HEK293 (cell line): Measurements from ENCODE around the gene KCNK3.

Experiments
- CTCF ChIA-PET: fragments of 350-600 bp; formaldehyde crosslinking; extraction: SDS; loops from one replicate; lab custom pipeline; 2021; ENCODE audit warnings: antibody characterized with exemption; lab: Yijun Ruan, JAX
- POLR2A ChIA-PET: fragments of 300-600 bp; formaldehyde crosslinking; extraction: SDS; loops from one replicate; lab custom pipeline; 2020; ENCODE audit warnings: antibody characterized with exemption, inconsistent platforms; lab: Yijun Ruan, JAX
- H3K27ac ChIP-seq: fragments of 200-500 bp; sonication (Bioruptor generic); 2 replicates; pipeline ENCODE4 v1.5.1; 2014; ENCODE audit warnings: low read depth, low read length, control low read depth, inconsistent platforms; ENCODE audit errors: extremely low read depth
- H3K36me3 ChIP-seq, 2 experiments: fragments of 200-500 bp in 1 of 2; sonication (Bioruptor generic) in 1 of 2; 1 replicate in 1 of 2; 2 replicates in 1 of 2; pipeline ENCODE4 v1.5.1; 2014 to 2017; ENCODE audit warnings: inconsistent platforms in 2 of 2, low read length in 2 of 2; ENCODE audit not compliant: control insufficient read depth in 2 of 2, insufficient read depth in 1 of 2
- H3K4me1 ChIP-seq: fragments of 200-500 bp; sonication (Bioruptor generic); 2 replicates; pipeline ENCODE4 v1.5.1; 2014; ENCODE audit warnings: mild to moderate bottlenecking, low read length, inconsistent platforms; ENCODE audit not compliant: control insufficient read depth, insufficient read depth
- H3K4me3 ChIP-seq: 2 replicates; pipeline ENCODE4 v1.5.1; 2011; ENCODE audit warnings: low read depth, mild to moderate bottlenecking, control low read depth, low read length, moderate library complexity
- H3K9me3 ChIP-seq: fragments of 200-500 bp; sonication (Bioruptor generic); 2 replicates; pipeline ENCODE4 v1.5.1; 2014; ENCODE audit warnings: low read depth, low read length, inconsistent platforms; ENCODE audit not compliant: control insufficient read depth, insufficient read depth
- EGR2 ChIP-seq: fragments of 450-650 bp; formaldehyde crosslinking; IDR thresholded peaks from 2 replicates; pipeline ENCODE4 v1.5.1; 2016; ENCODE audit warnings: low read depth, missing biosample characterization, missing genetic modification characterization
- HOXC10 ChIP-seq: sonication (generic); formaldehyde crosslinking; IDR thresholded peaks from 2 replicates; pipeline ENCODE4 v1.8.1; 2023; ENCODE audit warnings: mild to moderate bottlenecking, missing genetic modification reagents
- HOXD13 ChIP-seq: sonication (generic); formaldehyde crosslinking; IDR thresholded peaks from 2 replicates; pipeline ENCODE4 v1.8.0; 2022; ENCODE audit warnings: missing genetic modification reagents, borderline replicate concordance
- KLF1 ChIP-seq: fragments of 450-650 bp; formaldehyde crosslinking; IDR thresholded peaks from 2 replicates; pipeline ENCODE4 v1.5.1; 2016; ENCODE audit warnings: missing biosample characterization, missing genetic modification characterization
- KLF10 ChIP-seq: fragments of 450-650 bp; IDR thresholded peaks from 2 replicates; pipeline ENCODE4 v1.5.1; 2018; ENCODE audit warnings: missing biosample characterization, mild to moderate bottlenecking, missing genetic modification characterization
- MEIS1 ChIP-seq: sonication (generic); formaldehyde crosslinking; IDR thresholded peaks from 2 replicates; pipeline ENCODE4 v1.8.1; 2022; ENCODE audit warnings: missing genetic modification reagents, mild to moderate bottlenecking, borderline replicate concordance
- PRDM10 ChIP-seq: fragments of 450-650 bp; formaldehyde crosslinking; IDR thresholded peaks from 2 replicates; pipeline ENCODE4 v1.5.1; 2016; ENCODE audit warnings: missing biosample characterization, missing genetic modification characterization
- SCRT2 ChIP-seq: fragments of 450-650 bp; formaldehyde crosslinking; IDR thresholded peaks from 2 replicates; pipeline ENCODE4 v1.5.1; 2016; ENCODE audit warnings: missing biosample characterization, missing genetic modification characterization
- SP7 ChIP-seq: fragments of 450-650 bp; formaldehyde crosslinking; IDR thresholded peaks from 2 replicates; pipeline ENCODE4 v1.5.1; 2016; ENCODE audit warnings: missing biosample characterization, missing genetic modification characterization
- TRIM28 ChIP-seq: IDR thresholded peaks from 2 replicates; pipeline ENCODE4 v1.6.1; 2011; ENCODE audit warnings: low read length, control low read depth, borderline replicate concordance
- ZBTB17 ChIP-seq: fragments of 450-650 bp; formaldehyde crosslinking; IDR thresholded peaks from 2 replicates; pipeline ENCODE4 v1.5.1; 2016; ENCODE audit warnings: missing biosample characterization, missing genetic modification characterization
- ZFP69B ChIP-seq: fragments of 450-650 bp; formaldehyde crosslinking; IDR thresholded peaks from 2 replicates; pipeline ENCODE4 v1.5.1; 2016; ENCODE audit warnings: missing biosample characterization, missing genetic modification characterization
- ZNF10 ChIP-seq: fragments of 450-650 bp; formaldehyde crosslinking; IDR thresholded peaks from 2 replicates; pipeline ENCODE4 v1.5.1; 2017; ENCODE audit warnings: missing biosample characterization, missing genetic modification characterization
- ZNF146 ChIP-seq: fragments of 450-650 bp; formaldehyde crosslinking; IDR thresholded peaks from 2 replicates; pipeline ENCODE4 v1.5.1; 2016; ENCODE audit warnings: missing biosample characterization, missing genetic modification characterization
- ZNF175 ChIP-seq: fragments of 450-650 bp; formaldehyde crosslinking; IDR thresholded peaks from 2 replicates; pipeline ENCODE4 v1.5.1; 2016; ENCODE audit warnings: missing biosample characterization, missing genetic modification characterization
- ZNF19 ChIP-seq: fragments of 450-650 bp; formaldehyde crosslinking; IDR thresholded peaks from 2 replicates; pipeline ENCODE4; 2016; ENCODE audit warnings: missing biosample characterization, missing genetic modification characterization, low read depth
- ZNF398 ChIP-seq: fragments of 450-650 bp; formaldehyde crosslinking; IDR thresholded peaks from 2 replicates; pipeline ENCODE4 v1.5.1; 2017; ENCODE audit warnings: missing biosample characterization, missing genetic modification characterization
- ZNF560 ChIP-seq: fragments of 450-650 bp; formaldehyde crosslinking; IDR thresholded peaks from 2 replicates; pipeline ENCODE4 v1.5.1; 2017; ENCODE audit warnings: missing biosample characterization, missing genetic modification characterization, borderline replicate concordance
- ZNF561 ChIP-seq: fragments of 450-650 bp; IDR thresholded peaks from 2 replicates; pipeline ENCODE4 v1.5.1; 2018; ENCODE audit warnings: missing biosample characterization, missing genetic modification characterization, borderline replicate concordance
- ZNF596 ChIP-seq: fragments of 450-650 bp; IDR thresholded peaks from 2 replicates; pipeline ENCODE4 v1.5.0; 2018; ENCODE audit warnings: missing biosample characterization, mild to moderate bottlenecking, missing genetic modification characterization, moderate library complexity
- ZNF600 ChIP-seq: fragments of 450-650 bp; formaldehyde crosslinking; IDR thresholded peaks from 2 replicates; pipeline ENCODE4 v1.5.1; 2016; ENCODE audit warnings: missing biosample characterization, missing genetic modification characterization
- ZNF654 ChIP-seq: fragments of 450-650 bp; formaldehyde crosslinking; IDR thresholded peaks from 2 replicates; pipeline ENCODE4 v1.5.1; 2016; ENCODE audit warnings: low read depth, missing biosample characterization, missing genetic modification characterization
- ZNF692 ChIP-seq: fragments of 450-650 bp; formaldehyde crosslinking; IDR thresholded peaks from 2 replicates; pipeline ENCODE4 v1.5.1; 2016; ENCODE audit warnings: missing biosample characterization, missing genetic modification characterization
- ZNF701 ChIP-seq: fragments of 450-650 bp; formaldehyde crosslinking; IDR thresholded peaks from 2 replicates; pipeline ENCODE4 v1.5.1; 2016; ENCODE audit warnings: missing biosample characterization, missing genetic modification characterization

KCNK3 gene

GRCh38 chr2:26772064-26773001 is 79.8 kb downstream of the KCNK3 start:
- H3K9me3 ChIP-seq = no peaks in the 10 kb centered on the region
- TF ChIP-seq ZNF692 = no peak
- TF ChIP-seq EGR2 (tag by site-specific recombination) = no peak
- no peak for TF ChIP-seq ZNF19
- no peak for TF ChIP-seq ZNF701
- TF ChIP-seq ZNF175 (tag by site-specific recombination) = no peak
- TF ChIP-seq ZNF398 = no peak
- no peak for TF ChIP-seq HOXD13 (CRISPR knock-in tag)
- TF ChIP-seq ZNF596 (tag by site-specific recombination) = no peak
- no peak for TF ChIP-seq ZNF561 (tag by site-specific recombination)
- TF ChIP-seq HOXC10 (CRISPR knock-in tag) = no peak
- peak; percentile 65 for TF ChIP-seq KLF1 (tag by site-specific recombination)
- TF ChIP-seq ZNF10 (tag by site-specific recombination) = no peak
- no peak for TF ChIP-seq KLF10 (tag by site-specific recombination)
- TF ChIP-seq SP7 (tag by site-specific recombination) = no peak
- no peak for TF ChIP-seq ZNF654 (tag by site-specific recombination)
- TF ChIP-seq TRIM28 = no peak
- TF ChIP-seq ZNF560 = no peak
- TF ChIP-seq ZBTB17 (tag by site-specific recombination) = peak; percentile 53; the same call in 1 of the 2 replicates
- 0 out of 2 replicates have a peak, but pooled peaks have one; percentile 19 for TF ChIP-seq SCRT2
- TF ChIP-seq ZFP69B = no peak
- TF ChIP-seq ZNF600 = peak; percentile 25; the same call in 1 of the 2 replicates
- TF ChIP-seq MEIS1 (CRISPR knock-in tag) = no peak
- TF ChIP-seq ZNF146 (tag by site-specific recombination) = no peak
- no peak for TF ChIP-seq PRDM10 (tag by site-specific recombination)
- H3K4me1 ChIP-seq = no peaks in the 10 kb centered on the region; the same call in 1 of the 2 replicates
- ChIA-PET POLR2A (no interaction called here), CTCF (interaction anchor here (1.3 to 1.4 kb wide), 2 partner anchors 15 to 68 kb away, joined by 4 to 7 read pairs; no protein-coding TSS in a partner anchor)
- H3K27ac ChIP-seq = no peak overlapping the region
- no peak overlapping the region for H3K4me3 ChIP-seq
- peaks cover 4 to 38% of the 10 kb centered on the region in 2 experiments; a peak in 2 of 3 replicates for H3K36me3 ChIP-seq
